ENCODE data around the gene NRM.
"Not testable (repeated sequence)": the region's sequence is repeated elsewhere in the genome, so short reads cannot be mapped to it uniquely, and the experiment has no call there.

Gene NRM

DNA sequence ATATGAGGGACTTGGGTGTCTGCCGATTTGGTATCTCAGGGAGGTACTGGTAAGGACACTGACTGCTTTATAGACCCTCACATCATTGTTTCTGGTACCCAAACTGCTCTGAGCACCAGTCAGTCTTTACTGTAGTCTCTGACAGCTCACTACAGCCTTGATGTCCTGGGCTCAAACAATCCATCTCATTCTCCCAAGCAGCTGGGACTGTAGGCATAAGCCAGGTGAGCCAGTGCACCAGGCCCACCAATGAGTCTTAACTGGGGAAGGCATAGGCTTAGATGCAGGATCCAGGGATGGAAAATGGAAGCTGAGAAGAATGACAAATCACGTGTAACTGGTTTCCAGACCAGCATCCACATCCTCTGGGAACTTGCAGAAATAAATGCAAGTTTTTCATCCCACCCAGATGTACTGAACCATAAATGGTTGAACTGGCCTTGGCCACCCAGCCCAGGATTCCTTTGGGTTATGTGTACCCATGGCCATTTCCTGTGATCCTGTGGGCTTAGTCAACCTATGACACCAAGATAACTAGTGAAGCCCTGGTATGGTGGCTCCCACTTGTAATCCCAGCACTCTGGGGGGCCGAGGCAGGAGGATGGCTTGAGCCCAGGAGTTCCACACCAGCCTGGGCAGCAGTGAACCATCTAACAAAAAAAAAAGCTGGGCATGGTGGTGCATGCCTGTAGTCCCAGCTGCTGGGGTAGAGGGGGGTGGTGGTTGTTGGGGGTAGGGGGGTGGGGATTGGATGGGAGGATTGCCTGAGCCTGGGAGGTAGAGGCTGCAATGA lies 35.1 kb upstream of the NRM start:
- H3K4me1 ChIP-seq (ENCODE audit: control insufficient read depth, insufficient read depth, low read length): peaks cover 49% of the 10 kb centered on the region
- H3K4me3 ChIP-seq (ENCODE audit: low read length in 2 of 2): no peak overlapping the region
- no peaks in the 10 kb centered on the region for H3K27me3 ChIP-seq (ENCODE audit: control insufficient read depth in 1 of 2, insufficient read depth in 2 of 2, low read length in 2 of 2)
- H3K27ac ChIP-seq (ENCODE audit: low read length): no peak overlapping the region
- peaks cover 44 to 48% of the 10 kb centered on the region in 2 donors for H3K36me3 ChIP-seq (ENCODE audit: control insufficient read depth in 2 of 2, insufficient read depth in 2 of 2, low read length in 2 of 2)
- H3K9me3 ChIP-seq (ENCODE audit: control insufficient read depth in 2 of 2, low read length in 2 of 2): no peaks in the 10 kb centered on the region
- H3K9ac ChIP-seq (ENCODE audit: low read length in 2 of 2): peak overlapping the region in 1 of 2 donors; percentile 13

DNA sequence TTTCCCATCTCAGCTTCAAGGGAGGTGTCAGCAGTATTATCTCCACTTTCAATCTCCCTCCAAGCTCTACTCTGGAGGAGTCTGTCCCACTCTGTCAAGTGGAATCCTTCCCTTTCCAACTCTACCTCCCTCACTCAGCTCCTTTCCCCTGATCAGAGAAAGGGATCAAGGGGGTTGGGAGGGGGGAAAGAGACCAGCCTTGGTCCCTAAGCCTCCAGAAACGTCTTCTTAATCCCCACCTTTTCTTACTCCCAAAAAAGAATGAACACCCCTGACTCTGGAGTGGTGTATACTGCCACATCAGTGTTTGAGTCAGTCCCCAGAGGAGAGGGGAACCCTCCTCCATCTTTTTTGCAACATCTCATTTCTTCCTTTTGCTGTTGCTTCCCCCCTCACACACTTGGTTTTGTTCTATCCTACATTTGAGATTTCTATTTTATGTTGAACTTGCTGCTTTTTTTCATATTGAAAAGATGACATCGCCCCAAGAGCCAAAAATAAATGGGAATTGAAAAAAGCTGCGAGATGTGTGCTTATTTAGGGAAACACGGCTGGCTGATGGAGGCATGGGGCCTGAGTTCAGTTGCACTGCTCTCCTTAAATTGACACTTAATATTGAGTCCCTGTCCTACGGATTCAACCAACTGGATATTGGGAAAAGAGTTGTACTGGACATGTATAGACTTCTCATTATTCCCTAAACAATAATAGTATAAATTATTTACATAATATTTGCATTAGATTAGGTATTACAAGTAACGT lies 34.3 kb upstream of the NRM start:
- Histone ChIP-seq H3K4me1 (ENCODE audit: control insufficient read depth, insufficient read depth, low read length) (peaks cover 41% of the 10 kb centered on the region), H3K27ac (ENCODE audit: low read length) (no peak overlapping the region), H3K4me3 (ENCODE audit: low read length in 2 of 2) (no peak overlapping the region), H3K9me3 (ENCODE audit: control insufficient read depth in 2 of 2, low read length in 2 of 2) (no peaks in the 10 kb centered on the region), H3K27me3 (ENCODE audit: control insufficient read depth in 1 of 2, insufficient read depth in 2 of 2, low read length in 2 of 2) (no peaks in the 10 kb centered on the region), H3K9ac (ENCODE audit: low read length in 2 of 2) (no peak overlapping the region), H3K36me3 (ENCODE audit: control insufficient read depth in 2 of 2, insufficient read depth in 2 of 2, low read length in 2 of 2) (peaks cover 40 to 48% of the 10 kb centered on the region in 2 donors)

DNA sequence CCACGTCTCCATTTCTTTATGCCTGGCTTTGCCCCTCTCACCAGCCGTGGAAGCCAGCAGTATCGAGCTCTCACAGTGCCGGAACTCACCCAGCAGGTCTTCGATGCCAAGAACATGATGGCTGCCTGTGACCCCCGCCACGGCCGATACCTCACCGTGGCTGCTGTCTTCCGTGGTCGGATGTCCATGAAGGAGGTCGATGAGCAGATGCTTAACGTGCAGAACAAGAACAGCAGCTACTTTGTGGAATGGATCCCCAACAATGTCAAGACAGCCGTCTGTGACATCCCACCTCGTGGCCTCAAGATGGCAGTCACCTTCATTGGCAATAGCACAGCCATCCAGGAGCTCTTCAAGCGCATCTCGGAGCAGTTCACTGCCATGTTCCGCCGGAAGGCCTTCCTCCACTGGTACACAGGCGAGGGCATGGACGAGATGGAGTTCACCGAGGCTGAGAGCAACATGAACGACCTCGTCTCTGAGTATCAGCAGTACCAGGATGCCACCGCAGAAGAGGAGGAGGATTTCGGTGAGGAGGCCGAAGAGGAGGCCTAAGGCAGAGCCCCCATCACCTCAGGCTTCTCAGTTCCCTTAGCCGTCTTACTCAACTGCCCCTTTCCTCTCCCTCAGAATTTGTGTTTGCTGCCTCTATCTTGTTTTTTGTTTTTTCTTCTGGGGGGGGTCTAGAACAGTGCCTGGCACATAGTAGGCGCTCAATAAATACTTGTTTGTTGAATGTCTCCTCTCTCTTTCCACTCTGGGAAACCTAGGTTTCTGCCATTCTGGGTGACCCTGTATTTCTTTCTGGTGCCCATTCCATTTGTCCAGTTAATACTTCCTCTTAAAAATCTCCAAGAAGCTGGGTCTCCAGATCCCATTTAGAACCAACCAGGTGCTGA lies 33.3 kb upstream of the NRM start:
- H3K9me3 ChIP-seq (ENCODE audit: control insufficient read depth in 2 of 2, low read length in 2 of 2); H3K27ac ChIP-seq (ENCODE audit: low read length); H3K27me3 ChIP-seq (ENCODE audit: control insufficient read depth in 1 of 2, insufficient read depth in 2 of 2, low read length in 2 of 2); H3K9ac ChIP-seq (ENCODE audit: low read length in 2 of 2); H3K4me3 ChIP-seq (ENCODE audit: low read length in 2 of 2): not testable (repeated sequence)
- Histone ChIP-seq H3K36me3 (ENCODE audit: control insufficient read depth in 2 of 2, insufficient read depth in 2 of 2, low read length in 2 of 2) (peaks cover 33 to 42% of the 10 kb centered on the region in 2 donors), H3K4me1 (ENCODE audit: control insufficient read depth, insufficient read depth, low read length) (peaks cover 47% of the 10 kb centered on the region)

DNA sequence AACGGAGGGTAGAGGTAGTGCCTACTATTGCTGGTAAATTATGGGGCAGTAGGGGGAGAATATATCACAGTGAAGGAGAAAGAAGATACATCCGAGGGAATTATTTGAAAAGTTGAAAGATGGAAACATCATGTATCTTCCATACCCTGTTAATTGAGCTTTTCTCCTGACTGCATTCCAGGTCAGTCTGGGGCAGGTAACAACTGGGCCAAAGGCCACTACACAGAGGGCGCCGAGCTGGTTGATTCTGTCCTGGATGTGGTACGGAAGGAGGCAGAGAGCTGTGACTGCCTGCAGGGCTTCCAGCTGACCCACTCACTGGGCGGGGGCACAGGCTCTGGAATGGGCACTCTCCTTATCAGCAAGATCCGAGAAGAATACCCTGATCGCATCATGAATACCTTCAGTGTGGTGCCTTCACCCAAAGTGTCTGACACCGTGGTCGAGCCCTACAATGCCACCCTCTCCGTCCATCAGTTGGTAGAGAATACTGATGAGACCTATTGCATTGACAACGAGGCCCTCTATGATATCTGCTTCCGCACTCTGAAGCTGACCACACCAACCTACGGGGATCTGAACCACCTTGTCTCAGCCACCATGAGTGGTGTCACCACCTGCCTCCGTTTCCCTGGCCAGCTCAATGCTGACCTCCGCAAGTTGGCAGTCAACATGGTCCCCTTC lies 32.5 kb upstream of the NRM start:
- not testable (repeated sequence) for H3K27me3 ChIP-seq (ENCODE audit: control insufficient read depth in 1 of 2, insufficient read depth in 2 of 2, low read length in 2 of 2); H3K4me3 ChIP-seq (ENCODE audit: low read length in 2 of 2); H3K9ac ChIP-seq (ENCODE audit: low read length in 2 of 2); H3K9me3 ChIP-seq (ENCODE audit: control insufficient read depth in 2 of 2, low read length in 2 of 2)
- peak overlapping the region; percentile 82 for H3K27ac ChIP-seq (ENCODE audit: low read length)
- H3K36me3 ChIP-seq (ENCODE audit: control insufficient read depth in 2 of 2, insufficient read depth in 2 of 2, low read length in 2 of 2): peaks cover 33 to 42% of the 10 kb centered on the region in 2 donors
- H3K4me1 ChIP-seq (ENCODE audit: control insufficient read depth, insufficient read depth, low read length): peaks cover 46% of the 10 kb centered on the region

DNA sequence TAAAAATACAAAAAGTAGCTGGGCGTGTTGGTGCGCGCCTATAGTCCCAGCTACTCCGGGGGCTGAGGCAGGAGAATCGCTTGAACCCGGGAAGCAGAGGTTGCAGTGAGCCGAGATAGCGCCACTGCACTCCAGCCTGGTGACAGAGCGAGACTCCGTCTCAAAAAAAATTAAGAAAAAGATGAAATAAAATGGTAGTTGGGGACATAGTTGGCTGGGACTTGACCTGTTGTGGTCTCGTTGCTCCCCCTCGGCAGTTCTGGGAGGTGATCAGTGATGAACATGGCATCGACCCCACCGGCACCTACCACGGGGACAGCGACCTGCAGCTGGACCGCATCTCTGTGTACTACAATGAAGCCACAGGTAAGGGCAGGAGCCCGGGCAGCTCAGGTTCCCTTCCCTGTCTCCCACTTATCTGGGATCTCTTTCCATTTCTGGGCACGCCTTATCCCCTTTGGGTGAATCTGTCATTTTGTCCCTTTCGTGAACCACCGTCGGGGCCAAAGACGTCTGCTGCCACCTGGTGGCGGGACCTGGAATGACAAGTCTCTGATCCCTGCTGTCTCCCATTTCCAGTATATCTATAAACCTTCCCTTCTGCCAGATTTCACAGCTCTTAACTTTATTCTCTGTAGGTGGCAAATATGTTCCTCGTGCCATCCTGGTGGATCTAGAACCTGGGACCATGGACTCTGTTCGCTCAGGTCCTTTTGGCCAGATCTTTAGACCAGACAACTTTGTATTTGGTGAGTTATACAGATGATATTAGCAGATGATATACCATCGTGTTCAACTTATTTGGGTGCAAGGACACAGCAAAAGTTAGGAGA lies 31.7 kb upstream of the NRM start:
- peak overlapping the region; percentile 82 for H3K27ac ChIP-seq (ENCODE audit: low read length)
- no peaks in the 10 kb centered on the region for H3K9me3 ChIP-seq (ENCODE audit: control insufficient read depth in 2 of 2, low read length in 2 of 2)
- peaks cover 28 to 34% of the 10 kb centered on the region in 2 donors for H3K36me3 ChIP-seq (ENCODE audit: control insufficient read depth in 2 of 2, insufficient read depth in 2 of 2, low read length in 2 of 2)
- peak overlapping the region in 1 of 2 donors; percentile 93 for H3K4me3 ChIP-seq (ENCODE audit: low read length in 2 of 2)
- peaks cover 40% of the 10 kb centered on the region for H3K4me1 ChIP-seq (ENCODE audit: control insufficient read depth, insufficient read depth, low read length)
- peak overlapping the region in 1 of 2 donors; percentile 36 for H3K9ac ChIP-seq (ENCODE audit: low read length in 2 of 2)
- H3K27me3 ChIP-seq (ENCODE audit: control insufficient read depth in 1 of 2, insufficient read depth in 2 of 2, low read length in 2 of 2): no peaks in the 10 kb centered on the region

DNA sequence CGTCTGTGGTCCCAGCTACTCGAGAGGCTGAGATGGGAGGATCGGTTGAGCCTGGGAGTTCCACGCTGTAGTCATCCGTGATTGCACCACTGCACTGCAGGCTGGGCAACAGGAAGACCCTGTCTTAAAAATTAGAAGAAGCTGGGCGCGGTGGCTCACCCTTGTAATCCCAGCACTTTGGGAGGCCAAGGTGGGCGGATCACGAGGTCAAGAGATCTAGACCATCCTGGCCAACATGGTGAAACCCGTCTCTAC lies 31.2 kb upstream of the NRM start:
- peak overlapping the region; percentile 74 to 75 for H3K9ac ChIP-seq (ENCODE audit: low read length in 2 of 2)
- H3K27me3 ChIP-seq (ENCODE audit: control insufficient read depth in 1 of 2, insufficient read depth in 2 of 2, low read length in 2 of 2); H3K9me3 ChIP-seq (ENCODE audit: control insufficient read depth in 2 of 2, low read length in 2 of 2): not testable (repeated sequence)
- H3K4me3 ChIP-seq (ENCODE audit: low read length in 2 of 2): peak overlapping the region; percentile 77 to 93
- H3K36me3 ChIP-seq (ENCODE audit: control insufficient read depth in 2 of 2, insufficient read depth in 2 of 2, low read length in 2 of 2): peaks cover 27 to 29% of the 10 kb centered on the region in 2 donors
- peak overlapping the region; percentile 82 for H3K27ac ChIP-seq (ENCODE audit: low read length)
- peaks cover 40% of the 10 kb centered on the region for H3K4me1 ChIP-seq (ENCODE audit: control insufficient read depth, insufficient read depth, low read length)

DNA sequence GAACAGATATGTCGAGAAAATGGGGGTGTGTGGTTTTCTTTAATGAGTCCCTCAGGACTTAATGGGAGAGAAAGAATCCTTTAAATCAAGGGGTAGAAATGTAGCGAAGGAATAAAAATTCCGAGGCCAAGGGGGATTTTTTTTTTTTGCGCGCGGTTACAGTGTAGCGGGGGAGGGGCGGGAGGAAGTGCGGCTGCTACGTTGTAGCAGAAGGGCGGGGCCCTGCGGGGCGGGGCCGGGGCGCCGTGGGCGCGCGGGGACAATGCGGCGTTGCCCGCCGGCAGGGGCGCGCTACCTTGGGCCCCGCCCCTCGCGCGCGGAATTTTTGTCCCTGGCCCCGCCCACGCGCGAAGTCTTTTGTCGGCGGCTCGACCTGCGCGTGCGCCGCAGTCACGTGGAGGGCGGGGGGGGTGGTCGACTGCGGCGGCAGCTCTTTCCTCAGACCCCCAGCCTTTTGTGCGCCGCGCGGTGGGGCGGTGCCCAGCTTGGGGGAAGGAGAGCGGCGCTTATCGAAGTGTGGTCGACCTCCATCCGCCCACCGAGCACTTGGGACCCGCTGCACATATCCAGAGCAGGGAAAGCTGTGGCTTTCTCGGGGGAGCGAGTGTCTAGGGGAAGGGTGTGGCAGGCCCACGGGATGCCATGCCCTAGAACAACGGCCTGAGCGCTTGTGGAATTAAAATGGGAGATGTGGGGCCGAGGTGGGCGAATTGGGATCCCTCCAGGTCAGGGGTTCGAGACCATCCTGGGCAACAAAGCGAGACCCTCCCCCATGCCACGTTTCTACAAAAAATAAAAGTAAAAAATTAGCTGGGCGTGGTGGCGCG lies 30.6 kb upstream of the NRM start:
- Histone ChIP-seq H3K9ac (ENCODE audit: low read length in 2 of 2) (peak overlapping the region; percentile 79 to 90), H3K4me3 (ENCODE audit: low read length in 2 of 2) (peak overlapping the region; percentile 92 to 93), H3K4me1 (ENCODE audit: control insufficient read depth, insufficient read depth, low read length) (peaks cover 45% of the 10 kb centered on the region), H3K27me3 (ENCODE audit: control insufficient read depth in 1 of 2, insufficient read depth in 2 of 2, low read length in 2 of 2) (no peaks in the 10 kb centered on the region), H3K27ac (ENCODE audit: low read length) (peak overlapping the region; percentile 85), H3K9me3 (ENCODE audit: control insufficient read depth in 2 of 2, low read length in 2 of 2) (no peaks in the 10 kb centered on the region), H3K36me3 (ENCODE audit: control insufficient read depth in 2 of 2, insufficient read depth in 2 of 2, low read length in 2 of 2) (peaks cover 25% of the 10 kb centered on the region in 2 donors)

DNA sequence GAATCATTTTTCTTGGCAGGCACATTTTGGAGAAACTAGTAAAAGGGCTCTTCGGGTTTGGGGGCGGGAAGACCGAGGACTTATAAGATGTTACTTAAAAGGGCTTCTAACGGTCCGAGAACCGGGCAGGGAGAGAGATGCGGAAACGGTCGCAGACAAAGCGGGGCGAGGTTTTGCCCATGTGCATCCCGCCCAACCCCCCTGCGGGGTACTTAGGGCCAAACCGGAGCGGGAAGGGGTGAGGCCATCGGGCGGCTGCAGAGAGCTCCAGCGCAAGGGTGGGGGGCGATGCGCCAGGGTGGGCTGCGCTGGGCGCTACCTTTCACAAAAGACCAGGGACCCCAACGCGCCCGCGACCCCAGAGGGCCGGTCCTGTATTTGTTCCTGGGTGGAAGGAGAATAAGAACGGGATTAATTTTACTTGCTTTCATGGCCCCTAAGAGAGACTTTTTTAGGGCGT lies 30.0 kb upstream of the NRM start:
- Histone ChIP-seq H3K9ac (ENCODE audit: low read length in 2 of 2) (peak overlapping the region; percentile 79 to 90), H3K27me3 (ENCODE audit: control insufficient read depth in 1 of 2, insufficient read depth in 2 of 2, low read length in 2 of 2) (no peaks in the 10 kb centered on the region), H3K4me3 (ENCODE audit: low read length in 2 of 2) (peak overlapping the region; percentile 92 to 93), H3K9me3 (ENCODE audit: control insufficient read depth in 2 of 2, low read length in 2 of 2) (no peaks in the 10 kb centered on the region), H3K36me3 (ENCODE audit: control insufficient read depth in 2 of 2, insufficient read depth in 2 of 2, low read length in 2 of 2) (peaks cover 22 to 23% of the 10 kb centered on the region in 2 donors), H3K4me1 (ENCODE audit: control insufficient read depth, insufficient read depth, low read length) (peaks cover 45% of the 10 kb centered on the region), H3K27ac (ENCODE audit: low read length) (peak overlapping the region; percentile 85)
